ENCODE data around the gene SESN1. TPM values are rescaled to one million over a fixed set of nuclear protein-coding genes. Genes with fewer than 3 reads are reported as not detected.

The SESN1 gene
- total RNA-seq, 1 experiment from 2014 or later = 17.5 TPM

DNA sequence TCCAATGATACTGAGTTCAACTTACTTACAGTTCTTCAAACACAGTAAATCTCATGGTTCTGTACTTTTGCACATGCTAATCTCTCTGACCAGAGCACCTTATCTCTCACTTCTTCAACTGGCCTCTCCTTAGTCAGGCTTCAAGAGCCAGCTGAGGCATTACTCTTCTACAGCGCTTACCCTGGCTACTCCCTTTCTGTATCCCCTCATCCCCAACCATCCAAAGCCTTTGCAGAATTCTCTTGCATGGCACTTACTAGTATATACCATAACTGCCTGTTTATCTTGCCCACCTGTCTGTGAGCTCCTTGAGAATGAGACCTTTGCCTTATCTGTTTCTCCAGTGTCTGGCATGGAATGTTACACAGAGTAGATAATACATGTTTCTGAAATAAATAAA is 49.2 kb downstream of the SESN1 start:
- Histone ChIP-seq H2AFZ (ENCODE audit: low read length) (no peak overlapping the region), H3K27me3 (ENCODE audit: insufficient read depth, low read length) (no peaks in the 10 kb centered on the region), H3K27ac (ENCODE audit: insufficient read length, low read depth, low read length) (no peak overlapping the region), H3K9ac (ENCODE audit: extremely low read depth, insufficient read length, low read length) (no peak overlapping the region), H3K4me2 (ENCODE audit: insufficient read depth, insufficient read length, low read length) (no peak overlapping the region), H3T11ph (ENCODE audit: low read length) (no peak overlapping the region), H2BK15ac (ENCODE audit: low read depth, low read length) (no peak overlapping the region), H2AK5ac (ENCODE audit: insufficient read length, low read length) (no peak overlapping the region), H3K79me2 (ENCODE audit: insufficient read depth, low read length) (no peaks in the 10 kb centered on the region), H3K18ac (ENCODE audit: insufficient read length, low read depth, low read length) (no peak overlapping the region), H3K56ac (ENCODE audit: insufficient read length, low read depth, low read length) (no peak overlapping the region), H3K23ac (ENCODE audit: insufficient read length, low read depth, low read length) (no peak overlapping the region), H4K91ac (ENCODE audit: insufficient read length, low read depth, low read length) (no peak overlapping the region), H4K20me1 (ENCODE audit: control insufficient read depth, insufficient read depth, insufficient read length) (no peaks in the 10 kb centered on the region), H3K79me1 (ENCODE audit: insufficient read depth, low read depth, low read length, poor library complexity, severe bottlenecking) (no peaks in the 10 kb centered on the region), H3K23me2 (ENCODE audit: insufficient read length, low read depth, low read length, poor library complexity, severe bottlenecking) (no peaks in the 10 kb centered on the region), H3K14ac (ENCODE audit: insufficient read depth, low read length) (no peak overlapping the region), H2BK20ac (ENCODE audit: low read depth, low read length, poor library complexity, severe bottlenecking) (no peak overlapping the region), H4K5ac (ENCODE audit: insufficient read length, low read depth, low read length) (no peak overlapping the region), H2BK12ac (ENCODE audit: insufficient read length, low read depth, low read length) (no peak overlapping the region), H3K9me3 (ENCODE audit: control insufficient read depth, low read depth, low read length) (no peaks in the 10 kb centered on the region), H2BK120ac (ENCODE audit: low read depth, low read length, poor library complexity, severe bottlenecking) (no peak overlapping the region), H3K4ac (ENCODE audit: low read depth, low read length) (no peak overlapping the region), H2BK5ac (ENCODE audit: insufficient read length, low read length) (no peak overlapping the region), H3K4me1 (ENCODE audit: insufficient read depth, low read length) (no peaks in the 10 kb centered on the region), H4K8ac (replicated peaks; ENCODE audit: insufficient read length, low read depth, low read length) (no peak overlapping the region)
- Mint-ChIP-seq H3K27ac (no peak overlapping the region), H3K27me3 (ENCODE audit: low read depth) (no peaks in the 10 kb centered on the region), H3K4me1 (peaks cover under 1 to 4% of the 10 kb centered on the region in 2 experiments; a peak in 2 of 4 replicates), H3K9me3 (peaks cover 18 to 23% of the 10 kb centered on the region in 2 experiments), H3K36me3 (ENCODE audit: insufficient read depth in 1 of 3, low read depth in 3 of 3) (peaks cover 6 to 22% (median 15%) of the 10 kb centered on the region in 3 experiments; a peak in 6 of 7 replicates), H3K4me3 (no peak overlapping the region)
- TF ChIP-seq, protein P1, sequence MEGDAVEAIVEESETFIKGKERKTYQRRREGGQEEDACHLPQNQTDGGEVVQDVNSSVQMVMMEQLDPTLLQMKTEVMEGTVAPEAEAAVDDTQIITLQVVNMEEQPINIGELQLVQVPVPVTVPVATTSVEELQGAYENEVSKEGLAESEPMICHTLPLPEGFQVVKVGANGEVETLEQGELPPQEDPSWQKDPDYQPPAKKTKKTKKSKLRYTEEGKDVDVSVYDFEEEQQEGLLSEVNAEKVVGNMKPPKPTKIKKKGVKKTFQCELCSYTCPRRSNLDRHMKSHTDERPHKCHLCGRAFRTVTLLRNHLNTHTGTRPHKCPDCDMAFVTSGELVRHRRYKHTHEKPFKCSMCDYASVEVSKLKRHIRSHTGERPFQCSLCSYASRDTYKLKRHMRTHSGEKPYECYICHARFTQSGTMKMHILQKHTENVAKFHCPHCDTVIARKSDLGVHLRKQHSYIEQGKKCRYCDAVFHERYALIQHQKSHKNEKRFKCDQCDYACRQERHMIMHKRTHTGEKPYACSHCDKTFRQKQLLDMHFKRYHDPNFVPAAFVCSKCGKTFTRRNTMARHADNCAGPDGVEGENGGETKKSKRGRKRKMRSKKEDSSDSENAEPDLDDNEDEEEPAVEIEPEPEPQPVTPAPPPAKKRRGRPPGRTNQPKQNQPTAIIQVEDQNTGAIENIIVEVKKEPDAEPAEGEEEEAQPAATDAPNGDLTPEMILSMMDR (conservative IDR thresholded peaks at IDR 0.05) = no peak
- DNase-seq = no peak
- no CpG with 5 or more reads among the region's 1 CpG for WGBS (ENCODE audit: extremely low coverage, insufficient read length, low lambda C conversion rate)

Measured in H9 (cell line).